ENCODE results near the gene STK4.
"Not testable (repeated sequence)": the region's sequence is repeated elsewhere in the genome, so short reads cannot be mapped to it uniquely, and the experiment has no call there.

STK4 gene

DNA sequence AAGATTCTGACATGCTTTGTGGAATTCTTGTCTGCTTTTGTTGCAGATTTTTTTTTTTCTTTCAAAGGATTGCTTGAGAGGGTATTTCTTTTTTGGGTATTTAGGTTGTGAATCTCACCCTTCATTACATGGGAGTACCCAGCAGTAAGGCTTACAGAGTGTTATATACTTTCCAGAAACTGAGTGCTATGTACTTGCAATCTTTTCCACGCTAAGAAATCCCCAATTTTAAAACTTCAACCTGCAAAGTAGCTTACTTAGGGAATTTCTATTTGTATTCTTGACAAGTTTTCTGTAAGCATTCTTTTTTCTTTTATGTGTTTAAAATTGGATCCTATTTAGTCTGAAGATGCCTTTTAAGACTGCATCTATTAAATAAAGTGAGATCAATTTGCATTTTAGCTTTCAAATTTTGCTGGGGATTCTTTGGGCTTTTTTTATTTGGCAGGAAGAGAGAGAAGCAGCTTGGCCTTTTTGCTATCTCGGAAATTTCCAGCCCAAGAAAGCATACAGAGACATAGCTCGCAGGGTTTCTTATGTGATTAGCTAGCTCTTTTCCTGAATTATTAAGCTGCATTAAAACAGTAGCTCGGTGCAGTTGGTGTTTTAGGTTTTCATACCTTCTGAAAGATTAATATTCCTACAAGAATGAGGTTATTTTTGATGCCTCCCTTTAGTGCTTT lies 92.0 kb downstream of the STK4 start:
- no peak for DNase-seq

GRCh38 chr20:45059022-45059728 lies 92.9 kb downstream of the STK4 start:
- DNase-seq: no peak

- no peak for DNase-seq
Measured at GRCh38 chr20:45060294-45060693, 94.0 kb downstream of the STK4 start.

GRCh38 chr20:45061244-45061643 lies 94.9 kb downstream of the STK4 start:
- DNase-seq: no peak

DNA sequence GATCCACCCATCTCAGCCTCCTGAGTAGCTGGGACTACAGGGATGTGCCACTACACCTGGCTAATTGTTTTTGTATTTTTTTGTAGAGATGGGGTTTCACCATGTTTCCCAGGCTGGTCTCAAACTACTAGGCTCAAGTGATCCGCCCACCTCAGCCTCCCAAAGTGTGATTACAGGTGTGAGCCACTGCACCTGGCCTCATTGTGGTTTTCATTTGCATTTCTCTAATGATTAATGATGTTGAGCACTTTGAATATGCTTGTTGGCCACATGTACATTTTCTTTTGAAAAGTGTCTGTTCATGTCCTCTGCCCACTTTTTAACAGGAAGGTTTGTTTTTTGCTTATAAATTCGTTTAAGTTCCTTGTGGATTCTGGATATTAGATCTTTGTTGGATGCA lies 96.8 kb downstream of the STK4 start:
- DNase-seq: not testable (repeated sequence)

DNA sequence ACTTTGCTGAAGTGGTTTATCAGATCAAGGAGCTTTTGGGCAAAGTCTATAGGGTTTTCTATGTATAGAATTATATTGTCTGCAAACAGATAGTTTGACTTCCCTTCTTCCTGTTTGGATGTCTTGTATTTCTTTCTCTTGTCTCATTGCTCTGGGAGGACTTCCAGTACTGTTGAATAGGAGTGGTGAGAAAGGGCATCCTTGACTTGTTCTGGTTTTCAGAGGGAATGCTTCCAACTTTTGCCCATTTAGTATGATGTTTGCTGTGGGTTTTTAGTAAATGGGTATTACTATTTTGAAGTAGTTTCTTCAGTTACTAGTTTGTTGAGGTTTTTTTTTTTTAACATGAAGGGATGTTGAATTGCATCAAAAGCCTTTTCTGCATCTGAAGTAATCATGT lies 98.5 kb downstream of the STK4 start:
- no peak for DNase-seq

DNA sequence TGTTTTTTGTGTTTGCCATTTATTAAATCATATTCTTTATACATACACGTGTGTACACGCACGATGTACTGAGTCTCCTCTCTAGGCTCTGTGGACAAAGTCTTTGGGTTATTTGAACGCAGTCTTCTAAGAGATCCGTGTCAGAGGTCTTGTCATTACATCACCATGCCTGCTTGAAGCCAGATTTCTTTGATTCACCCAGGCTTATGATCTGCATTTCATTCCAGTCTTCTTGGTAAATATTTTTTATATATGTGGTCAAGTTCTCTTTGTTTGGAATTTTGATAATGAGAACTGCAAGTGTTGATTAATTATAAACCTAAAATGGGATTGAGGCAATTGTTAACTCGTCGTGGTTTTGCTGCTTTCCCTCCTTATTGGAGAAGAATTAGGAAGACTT lies 100.1 kb downstream of the STK4 start:
- DNase-seq: no peak

GRCh38 chr20:45067087-45067486 lies 100.8 kb downstream of the STK4 start:
- DNase-seq: no peak

- no peak for DNase-seq
Measured at GRCh38 chr20:45067558-45067957, 101.2 kb downstream of the STK4 start.

DNA sequence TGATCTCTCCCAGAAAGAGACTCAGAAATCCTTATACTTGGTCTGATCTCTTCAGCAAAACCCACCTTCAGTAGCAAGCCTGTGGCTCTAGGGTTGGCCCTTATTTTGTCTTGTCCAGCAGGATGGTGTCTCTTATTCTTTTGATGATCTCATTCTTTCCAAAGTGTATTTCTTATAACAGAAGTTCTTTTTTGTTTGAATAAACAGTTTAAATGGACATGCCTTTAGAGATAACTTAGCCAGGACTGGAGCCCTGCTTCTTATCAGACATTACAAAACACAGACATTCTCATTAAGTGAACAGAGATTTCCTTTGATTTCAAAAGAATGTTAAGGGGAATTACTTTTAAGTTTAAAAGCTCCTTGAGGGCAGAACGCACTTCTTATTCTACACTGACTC lies 102.9 kb downstream of the STK4 start:
- no peak for DNase-seq

DNA sequence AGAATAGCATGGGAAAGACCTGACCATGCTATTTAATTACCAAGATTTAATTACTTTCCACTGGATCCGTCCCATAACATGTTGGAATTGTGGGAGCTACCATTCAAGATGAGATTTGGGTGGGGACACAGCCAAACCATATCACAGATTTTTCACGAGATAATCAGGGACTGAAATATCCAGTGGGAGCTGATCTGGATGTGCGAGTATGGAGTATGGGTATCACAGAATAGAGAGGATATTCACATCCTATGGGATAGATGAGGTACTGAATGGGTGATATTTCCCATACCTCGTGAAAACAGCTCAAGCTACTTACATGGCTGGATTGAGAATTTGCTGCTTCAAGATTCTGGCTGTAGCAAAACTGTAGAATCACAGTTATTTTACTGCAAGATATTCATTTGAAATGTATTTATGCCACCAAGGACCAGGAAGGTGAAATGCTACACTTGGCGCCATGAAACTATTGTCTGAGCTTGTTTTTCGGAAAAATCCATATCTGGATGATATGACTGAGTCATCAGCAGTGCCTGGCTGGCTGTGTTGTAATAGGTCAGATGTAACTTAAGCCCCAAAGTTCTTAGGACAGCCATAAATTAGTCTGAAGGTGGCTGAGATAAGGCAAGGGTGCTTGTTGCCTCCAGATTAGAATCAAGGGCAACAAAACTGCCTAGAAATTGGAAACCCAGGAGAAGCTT lies 104.8 kb downstream of the STK4 start:
- no peak for DNase-seq

GRCh38 chr20:45072066-45072465 lies 105.8 kb downstream of the STK4 start:
- no peak for DNase-seq

DNA sequence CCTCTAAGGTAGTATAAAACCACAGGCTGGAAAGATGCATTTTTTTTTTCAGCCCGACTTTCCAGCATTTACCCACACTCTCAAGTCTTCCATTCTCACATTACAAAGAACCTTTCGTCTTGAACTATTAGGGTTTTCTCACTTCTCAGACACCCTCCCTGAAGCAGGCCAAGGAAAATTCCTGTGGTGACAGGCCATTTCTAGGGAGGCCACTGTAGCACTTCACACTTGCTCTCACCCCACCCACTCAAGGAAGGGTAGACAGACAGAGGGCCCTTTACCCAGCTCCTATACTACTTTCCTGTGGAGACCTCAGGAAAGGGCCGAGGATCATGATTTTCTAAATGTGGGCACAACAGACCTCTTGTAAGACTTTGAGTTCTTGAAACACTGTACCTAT lies 106.9 kb downstream of the STK4 start:
- no peak for DNase-seq

DNA sequence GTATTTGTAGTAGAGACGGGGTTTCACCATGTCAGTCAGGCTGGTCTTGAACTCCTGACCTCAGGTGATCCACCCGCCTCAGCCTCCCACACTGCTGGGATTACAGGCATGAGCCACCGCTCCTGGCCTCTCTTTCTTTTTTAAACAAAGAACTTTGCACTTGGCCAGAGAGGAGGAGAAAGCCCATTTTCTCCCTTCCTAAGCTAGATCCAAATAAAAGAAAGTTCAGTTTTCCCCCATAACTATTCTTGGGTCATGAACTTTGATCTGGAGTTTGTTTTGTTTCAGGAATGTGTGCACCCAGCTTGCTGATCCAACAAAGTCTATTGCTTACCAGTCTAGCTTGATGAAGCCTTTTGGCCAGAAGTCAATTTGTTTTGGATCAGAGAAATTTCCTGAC lies 111.2 kb downstream of the STK4 start:
- DNase-seq: no peak

DNA sequence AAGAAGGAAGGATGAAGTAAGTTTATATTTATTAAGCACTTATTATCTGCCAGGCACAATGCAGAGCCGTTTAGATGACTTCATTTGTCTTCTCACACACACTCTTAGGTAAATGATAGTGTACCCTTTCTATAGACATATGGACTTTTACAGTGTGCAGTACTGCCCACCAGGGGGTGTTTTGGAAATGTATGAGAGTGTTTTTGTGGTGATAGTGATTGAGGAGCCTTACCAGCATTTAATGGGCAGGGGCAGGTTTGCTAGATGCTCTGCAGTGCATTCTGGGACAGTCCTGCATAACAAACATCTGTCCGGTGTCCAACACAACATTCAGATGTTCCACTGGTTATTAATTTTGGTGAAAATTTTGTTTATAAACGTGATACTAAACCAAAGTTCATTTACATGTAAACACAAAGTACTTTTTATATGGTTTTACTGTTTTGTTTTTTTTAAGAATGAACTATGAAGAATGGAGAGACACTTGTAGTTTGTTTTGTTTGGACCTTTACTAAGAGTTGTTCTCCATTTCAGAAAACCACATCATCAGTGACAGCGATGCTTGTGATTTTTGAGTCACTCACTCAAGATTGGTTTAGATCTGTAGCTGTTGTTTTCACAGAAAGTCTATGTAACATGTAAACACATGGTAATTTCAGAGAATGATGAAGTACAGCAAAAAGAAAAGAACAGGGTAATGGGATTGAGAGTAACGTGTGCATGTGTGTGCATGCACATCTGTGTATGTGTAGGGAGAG lies 114.7 kb downstream of the STK4 start:
- no peak for DNase-seq

DNA sequence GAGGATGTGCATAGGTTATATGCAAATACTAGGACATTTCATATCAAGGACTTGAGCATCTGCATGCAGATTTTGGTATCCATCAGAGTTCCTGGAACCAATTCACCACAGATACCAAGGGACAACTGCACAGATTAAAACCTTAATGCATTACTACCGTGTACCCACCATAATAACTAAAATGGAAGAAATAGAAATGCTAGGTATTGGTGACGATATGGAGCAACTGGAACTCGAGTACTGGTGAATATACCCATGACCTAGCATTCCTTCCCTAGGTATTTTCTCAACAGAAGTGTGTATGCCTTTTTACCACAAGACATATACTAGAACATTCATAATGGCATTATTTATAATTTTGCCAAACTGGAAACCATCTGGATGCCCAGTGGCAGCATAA lies 116.2 kb downstream of the STK4 start:
- DNase-seq: no peak

GRCh38 chr20:45083127-45083526 lies 116.8 kb downstream of the STK4 start:
- DNase-seq: no peak

DNA sequence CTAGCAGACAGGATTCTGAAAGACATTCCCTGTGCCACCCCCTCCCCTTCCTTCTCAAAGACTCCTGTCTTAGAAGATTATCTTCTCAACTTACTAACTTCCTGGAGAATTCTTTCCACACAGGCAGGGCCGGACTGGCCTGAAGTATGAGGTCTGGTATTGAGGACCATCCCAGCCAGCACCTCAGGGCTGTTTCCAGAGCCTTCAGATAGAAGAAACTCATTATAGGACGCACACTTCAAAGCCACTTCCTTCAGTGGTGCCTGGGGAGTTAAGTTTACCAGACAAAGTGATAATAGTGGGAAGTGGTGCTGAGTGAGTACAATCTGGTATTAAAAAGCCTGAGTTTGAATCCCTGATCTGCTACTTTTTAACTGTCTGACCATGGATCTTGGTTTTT lies 119.0 kb downstream of the STK4 start:
- DNase-seq: peak; percentile 88

- DNase-seq: no peak
Measured at GRCh38 chr20:45085867-45086266, 119.6 kb downstream of the STK4 start.

DNA sequence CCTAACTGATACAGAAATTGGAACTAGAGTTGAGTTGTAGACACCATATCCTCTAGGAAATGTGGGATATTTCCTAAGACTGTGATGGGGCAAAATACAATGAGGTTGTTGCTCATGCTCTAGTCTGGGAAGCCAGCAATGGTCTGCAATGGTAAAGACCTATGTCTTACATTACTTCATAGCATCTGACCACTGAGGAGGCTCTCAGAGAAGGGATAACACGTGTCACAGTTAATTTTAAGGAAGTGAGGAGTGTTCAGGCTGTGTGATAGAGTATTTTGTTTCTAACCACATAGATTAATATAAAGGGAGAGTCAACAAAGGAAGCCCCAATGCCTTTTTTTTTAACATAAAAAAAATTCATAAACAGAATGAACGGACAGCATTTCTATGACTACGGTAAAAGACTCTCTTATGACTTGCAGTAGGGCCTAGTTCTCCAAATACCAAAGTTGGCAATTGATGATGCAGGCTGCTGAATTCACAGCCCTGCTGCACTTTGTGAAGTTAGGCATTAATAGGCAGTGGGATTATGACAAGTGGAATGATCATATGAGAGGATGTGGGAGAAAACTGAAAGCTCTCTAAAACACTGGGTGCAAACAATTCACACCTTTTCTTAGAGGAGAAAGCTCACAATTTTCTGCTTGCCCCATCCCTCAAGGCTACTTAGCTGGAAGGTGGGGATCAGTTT lies 120.9 kb downstream of the STK4 start:
- no peak for DNase-seq

DNA sequence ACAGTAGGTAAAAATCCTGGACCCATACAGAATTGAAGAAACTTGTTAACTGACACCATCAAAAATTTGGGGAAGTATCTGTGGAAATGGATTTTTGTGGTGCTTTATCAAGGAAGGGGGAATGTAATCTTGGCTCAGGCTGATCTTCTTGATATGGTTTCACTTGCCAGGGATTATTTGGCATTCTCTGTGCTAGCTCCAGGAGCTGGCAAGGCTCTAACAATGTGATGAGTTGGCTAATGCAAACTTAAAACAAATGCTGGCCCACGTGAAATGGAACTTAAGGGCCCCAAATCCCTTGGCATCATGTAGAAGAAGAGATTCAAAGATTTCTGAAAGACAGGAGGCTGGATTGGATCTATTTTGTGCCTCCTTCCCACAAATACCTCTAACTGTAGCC lies 121.5 kb downstream of the STK4 start:
- no peak for DNase-seq

DNA sequence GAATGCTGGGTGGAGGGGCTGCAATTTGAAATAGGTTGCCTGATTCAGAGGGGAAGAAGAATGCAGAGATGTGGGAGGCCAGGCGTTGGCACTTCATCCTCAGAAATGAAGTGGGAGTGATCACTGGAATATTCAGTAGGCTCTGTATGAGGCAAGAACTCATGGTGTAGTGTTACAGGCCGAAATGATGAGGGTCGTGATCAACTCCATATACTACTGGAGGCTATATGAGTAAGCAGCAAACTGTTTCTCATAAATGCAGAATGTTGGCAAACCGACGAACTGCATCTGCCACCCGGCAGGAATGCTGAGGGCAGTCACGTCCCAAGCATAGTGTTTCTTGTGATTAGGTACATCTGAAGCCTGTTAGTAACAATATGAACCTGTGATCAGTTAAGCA lies 121.9 kb downstream of the STK4 start:
- DNase-seq: no peak

DNA sequence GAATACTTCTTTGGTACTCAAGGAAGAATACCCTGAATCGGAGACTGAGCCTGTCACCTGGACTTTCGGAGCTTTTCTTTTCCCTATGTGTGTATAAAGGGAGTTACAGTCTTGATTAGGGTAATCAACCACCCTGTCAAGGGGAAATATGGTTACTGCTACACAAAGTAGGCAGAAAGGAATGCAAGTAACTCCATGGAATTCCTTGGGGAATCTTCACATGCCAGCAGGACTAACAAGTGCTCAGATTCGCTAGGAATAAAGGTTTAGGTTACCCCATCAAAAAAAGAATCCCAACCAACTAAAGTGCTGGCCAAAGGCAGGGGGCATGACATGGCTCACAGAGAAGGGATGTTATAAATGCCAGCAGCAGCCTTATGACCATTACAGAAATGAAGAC lies 124.2 kb downstream of the STK4 start:
- no peak for DNase-seq

Data from islet precursor cell (in vitro differentiated cells).